ENCODE data around the gene ACAD9. TPM values are rescaled to one million over a fixed set of nuclear protein-coding genes. Genes with fewer than 3 reads are reported as not detected.
"Not testable (repeated sequence)": the region's sequence is repeated elsewhere in the genome, so short reads cannot be mapped to it uniquely, and the experiment has no call there.

The ACAD9 gene
- 43.0 TPM for total RNA-seq

DNA sequence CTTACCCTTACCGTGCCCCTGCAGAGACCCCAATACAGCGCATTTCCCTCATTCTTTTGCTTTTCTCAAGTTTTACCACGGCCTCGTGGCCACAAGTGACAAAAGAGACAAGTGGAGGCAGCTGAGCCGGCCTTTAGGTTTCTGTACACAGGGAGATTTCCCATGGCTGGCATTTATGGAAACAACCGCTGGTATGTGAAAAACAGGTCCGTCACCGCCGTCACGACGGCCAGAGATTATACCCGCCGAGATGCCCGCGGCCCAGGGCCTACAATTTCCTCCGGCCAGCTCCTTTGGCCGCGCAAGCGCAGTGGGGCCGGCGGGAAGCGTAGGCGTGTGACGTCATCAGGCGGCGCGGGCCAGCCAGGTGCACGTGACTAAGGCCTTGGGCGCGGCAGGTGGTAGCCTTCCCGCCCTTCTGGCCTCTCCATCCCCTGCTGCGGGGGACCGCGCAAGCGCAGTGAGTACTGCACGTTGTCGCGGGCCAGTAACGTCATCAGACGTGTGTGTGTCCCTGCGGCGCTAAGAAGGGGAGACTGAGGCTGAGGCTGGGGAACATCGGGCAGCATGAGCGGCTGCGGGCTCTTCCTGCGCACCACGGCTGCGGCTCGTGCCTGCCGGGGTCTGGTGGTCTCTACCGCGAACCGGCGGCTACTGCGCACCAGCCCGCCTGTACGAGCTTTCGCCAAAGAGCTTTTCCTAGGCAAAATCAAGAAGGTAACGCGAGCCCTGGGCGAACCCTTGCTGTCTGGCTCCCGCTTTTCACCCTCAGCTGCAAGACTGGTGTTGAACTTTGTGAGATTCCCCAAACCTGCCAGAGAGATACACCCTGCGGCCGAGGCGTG is at the start of gene ACAD9:
Gene ACAD9 (plus strand): TSS at position 496 of the 845 bp plus-strand sequence. CDS start 72 bp downstream, at position 568.
- no peaks in the 10 kb centered on the region for H3K27me3 ChIP-seq
- H3K9me3 ChIP-seq: no peaks in the 10 kb centered on the region
- peak within 1 kb of the TSS; percentile 90 for H3K27ac ChIP-seq
- peak; percentile 99 for DNase-seq (ENCODE audit: extremely low spot score in 2 of 2)
- H3K36me3 ChIP-seq: no peaks in the 10 kb centered on the region
- H3K4me1 ChIP-seq: peaks cover 44% of the 10 kb centered on the region
- peak within 1 kb of the TSS; percentile 63 to 70 for H3K4me3 ChIP-seq
- intact Hi-C loops (cut with DNase I): no loop called here
- peak in 1 of 2 donors; percentile 93 for TF ChIP-seq POLR2A (IDR thresholded peaks at IDR 0.05)
- TF ChIP-seq POLR2AphosphoS5 (IDR thresholded peaks at IDR 0.05; ENCODE audit: insufficient read depth in 1 of 2, low read depth in 1 of 2): peak; percentile 99 to 100
- TF ChIP-seq, protein P1, sequence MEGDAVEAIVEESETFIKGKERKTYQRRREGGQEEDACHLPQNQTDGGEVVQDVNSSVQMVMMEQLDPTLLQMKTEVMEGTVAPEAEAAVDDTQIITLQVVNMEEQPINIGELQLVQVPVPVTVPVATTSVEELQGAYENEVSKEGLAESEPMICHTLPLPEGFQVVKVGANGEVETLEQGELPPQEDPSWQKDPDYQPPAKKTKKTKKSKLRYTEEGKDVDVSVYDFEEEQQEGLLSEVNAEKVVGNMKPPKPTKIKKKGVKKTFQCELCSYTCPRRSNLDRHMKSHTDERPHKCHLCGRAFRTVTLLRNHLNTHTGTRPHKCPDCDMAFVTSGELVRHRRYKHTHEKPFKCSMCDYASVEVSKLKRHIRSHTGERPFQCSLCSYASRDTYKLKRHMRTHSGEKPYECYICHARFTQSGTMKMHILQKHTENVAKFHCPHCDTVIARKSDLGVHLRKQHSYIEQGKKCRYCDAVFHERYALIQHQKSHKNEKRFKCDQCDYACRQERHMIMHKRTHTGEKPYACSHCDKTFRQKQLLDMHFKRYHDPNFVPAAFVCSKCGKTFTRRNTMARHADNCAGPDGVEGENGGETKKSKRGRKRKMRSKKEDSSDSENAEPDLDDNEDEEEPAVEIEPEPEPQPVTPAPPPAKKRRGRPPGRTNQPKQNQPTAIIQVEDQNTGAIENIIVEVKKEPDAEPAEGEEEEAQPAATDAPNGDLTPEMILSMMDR (IDR thresholded peaks at IDR 0.05): peak in 2 of 3 experiments; percentile 12 to 32

- H3K9me3 ChIP-seq; H3K27me3 ChIP-seq; DNase-seq (ENCODE audit: extremely low spot score in 2 of 2); intact Hi-C loops (cut with DNase I); H3K27ac ChIP-seq; H3K4me3 ChIP-seq; H3K36me3 ChIP-seq; H3K4me1 ChIP-seq: not testable (repeated sequence)
These were observed 49.3 kb upstream of the ACAD9 start for GRCh38 chr3:128829925-128830625.

DNA sequence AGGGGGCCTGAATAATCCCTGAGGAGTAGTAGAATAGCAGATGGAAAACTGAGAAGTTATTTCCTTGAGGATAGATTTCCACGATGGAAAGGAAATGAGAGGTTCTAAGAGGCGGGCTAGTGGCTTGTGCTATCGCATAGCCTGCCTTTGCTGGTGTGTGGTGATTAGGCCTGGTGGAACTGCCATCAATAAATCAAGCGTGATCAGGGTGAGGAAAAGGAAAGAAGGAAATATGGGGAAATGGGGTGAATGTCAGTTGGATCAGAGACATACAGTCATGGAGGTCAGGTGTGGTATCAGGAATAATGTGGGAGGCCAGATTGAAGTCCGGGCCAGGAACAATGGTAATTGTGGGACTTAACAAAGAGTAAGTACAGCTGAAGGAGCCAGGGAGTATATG is 48.7 kb upstream of the ACAD9 start:
- intact Hi-C loops (cut with DNase I); H3K9me3 ChIP-seq; DNase-seq (ENCODE audit: extremely low spot score in 2 of 2); H3K4me1 ChIP-seq; H3K27me3 ChIP-seq; H3K36me3 ChIP-seq; H3K4me3 ChIP-seq; H3K27ac ChIP-seq: not testable (repeated sequence)

- DNase-seq (ENCODE audit: extremely low spot score in 2 of 2); H3K4me1 ChIP-seq; H3K36me3 ChIP-seq; H3K9me3 ChIP-seq; H3K27me3 ChIP-seq; H3K4me3 ChIP-seq; intact Hi-C loops (cut with DNase I); H3K27ac ChIP-seq: not testable (repeated sequence)
These were observed 46.4 kb upstream of the ACAD9 start for GRCh38 chr3:128832979-128833378.

GRCh38 chr3:128835096-128835495 is 44.3 kb upstream of the ACAD9 start:
- TF ChIP-seq, protein P1 (IDR thresholded peaks at IDR 0.05): no peak
- no peak for TF ChIP-seq POLR2AphosphoS5 (IDR thresholded peaks at IDR 0.05; ENCODE audit: insufficient read depth in 1 of 2, low read depth in 1 of 2)
- no peak for TF ChIP-seq POLR2A (IDR thresholded peaks at IDR 0.05)
- Histone ChIP-seq H3K27ac (no peak overlapping the region), H3K4me1 (no peaks in the 10 kb centered on the region), H3K4me3 (no peak overlapping the region), H3K9me3 (no peaks in the 10 kb centered on the region), H3K36me3 (no peaks in the 10 kb centered on the region), H3K27me3 (no peaks in the 10 kb centered on the region)
- intact Hi-C loops (cut with DNase I): no loop called here
- DNase-seq (ENCODE audit: extremely low spot score in 2 of 2): no peak

GRCh38 chr3:128841926-128842920 is 37.2 kb upstream of the ACAD9 start:
- no peak for DNase-seq (ENCODE audit: extremely low spot score in 2 of 2)
- Histone ChIP-seq H3K4me1 (peaks cover 17% of the 10 kb centered on the region), H3K36me3 (no peaks in the 10 kb centered on the region), H3K9me3 (no peaks in the 10 kb centered on the region), H3K4me3 (no peak overlapping the region), H3K27ac (no peak overlapping the region), H3K27me3 (no peaks in the 10 kb centered on the region)
- intact Hi-C loops (cut with DNase I): no loop called here
- TF ChIP-seq POLR2AphosphoS5 (IDR thresholded peaks at IDR 0.05; ENCODE audit: insufficient read depth in 1 of 2, low read depth in 1 of 2) (no peak), POLR2A (IDR thresholded peaks at IDR 0.05) (no peak)
- TF ChIP-seq, protein P1 (IDR thresholded peaks at IDR 0.05): no peak
